Mesendoderm (in vitro differentiated cells): ENCODE results near the gene RNF144A.

Experiments used
- DNase-seq: peaks from one replicate; pipeline ENCODE4 v3.0.0; 2013
- H2AK5ac ChIP-seq: 2 replicates; pipeline ENCODE4 v1.6.1; 2013; ENCODE audit warnings: low read length, inconsistent platforms
- H2BK120ac ChIP-seq: 2 replicates; pipeline ENCODE4 v1.6.1; 2013; ENCODE audit warnings: low read depth, mild to moderate bottlenecking, low read length, moderate library complexity, mixed read lengths
- H2BK15ac ChIP-seq: replicated peaks from 2 replicates; pipeline ENCODE4 v1.6.1; 2013; ENCODE audit warnings: low read depth, mild to moderate bottlenecking, moderate library complexity
- H2BK5ac ChIP-seq: 2 replicates; pipeline ENCODE4 v1.6.1; 2013; ENCODE audit warnings: low read length, inconsistent platforms
- H3K18ac ChIP-seq: 2 replicates; pipeline ENCODE4 v1.6.1; 2013; ENCODE audit warnings: mild to moderate bottlenecking, low read length, mixed read lengths
- H3K23ac ChIP-seq: one replicate; pipeline ENCODE4 v1.6.1; 2013; ENCODE audit warnings: low read length
- H3K27ac ChIP-seq: 2 replicates; pipeline ENCODE4 v1.5.1; 2013; ENCODE audit warnings: low read depth, mild to moderate bottlenecking, inconsistent platforms, low read length, moderate library complexity
- H3K27me3 ChIP-seq: 2 replicates; pipeline ENCODE4 v1.6.1; 2013; ENCODE audit warnings: low read length, control low read depth, mild to moderate bottlenecking, inconsistent platforms; ENCODE audit not compliant: insufficient read depth, poor library complexity
- H3K36me3 ChIP-seq: 2 replicates; pipeline ENCODE4 v1.6.1; 2013; ENCODE audit warnings: low read length, inconsistent platforms; ENCODE audit not compliant: control insufficient read depth, insufficient read depth
- H3K4ac ChIP-seq: one replicate; pipeline ENCODE4 v1.6.1; 2013; ENCODE audit warnings: low read depth, mild to moderate bottlenecking, low read length, moderate library complexity
- H3K4me1 ChIP-seq: 2 replicates; pipeline ENCODE4 v1.6.1; 2013; ENCODE audit warnings: low read depth, low read length, inconsistent platforms; ENCODE audit not compliant: control insufficient read depth
- H3K4me2 ChIP-seq: 2 replicates; pipeline ENCODE4 v1.6.1; 2013; ENCODE audit warnings: low read length
- H3K4me3 ChIP-seq: 2 replicates; pipeline ENCODE4 v1.5.1; 2013; ENCODE audit warnings: mild to moderate bottlenecking, low read length
- H3K56ac ChIP-seq: one replicate; pipeline ENCODE4 v1.6.1; 2013; ENCODE audit warnings: low read length
- H3K79me1 ChIP-seq: 2 replicates; pipeline ENCODE4 v1.6.1; 2013; ENCODE audit warnings: low read length, inconsistent platforms
- H3K79me2 ChIP-seq: 2 replicates; pipeline ENCODE4 v1.6.1; 2013; ENCODE audit warnings: mild to moderate bottlenecking, low read length; ENCODE audit not compliant: control insufficient read depth, insufficient read depth
- H3K9ac ChIP-seq: 2 replicates; pipeline ENCODE4 v1.6.1; 2013; ENCODE audit warnings: low read length, inconsistent platforms
- H4K5ac ChIP-seq: one replicate; pipeline ENCODE4 v1.6.1; 2013; ENCODE audit warnings: low read length
- H4K8ac ChIP-seq: one replicate; pipeline ENCODE4 v1.6.1; 2013; ENCODE audit warnings: low read depth, mild to moderate bottlenecking, control low read depth, low read length, moderate library complexity
- WGBS: extraction: QIAGEN DNeasy Blood & Tissue Kit; methylation state at CpG from one replicate; pipeline ENCODE4 v1.1.7; 2013; ENCODE audit warnings: low lambda C conversion rate, missing lambda C conversion rate; ENCODE audit not compliant: insufficient coverage; ENCODE audit errors: extremely low coverage; 5-methylcytosine and 5-hydroxymethylcytosine counted together

RNF144A gene

GRCh38 chr2:7061450-7061789, 144.2 kb downstream of the RNF144A start:
- Histone ChIP-seq H2AK5ac (no peak overlapping the region), H3K4me1 (no peaks in the 10 kb centered on the region), H3K9ac (no peak overlapping the region), H3K23ac (no peak overlapping the region), H2BK15ac (no peak overlapping the region), H4K5ac (no peak overlapping the region), H3K4me3 (no peak overlapping the region), H3K79me1 (no peaks in the 10 kb centered on the region), H2BK120ac (no peak overlapping the region), H3K4ac (no peak overlapping the region), H3K79me2 (no peaks in the 10 kb centered on the region), H3K4me2 (no peak overlapping the region), H2BK5ac (no peak overlapping the region), H4K8ac (no peak overlapping the region), H3K56ac (no peak overlapping the region), H3K27me3 (no peaks in the 10 kb centered on the region), H3K36me3 (no peaks in the 10 kb centered on the region), H3K18ac (no peak overlapping the region), H3K27ac (no peak overlapping the region)
- DNase-seq: no peak
- WGBS: no CpG with 5 or more reads among the region's 3 CpGs

GRCh38 chr2:7061921-7062320, 144.7 kb downstream of the RNF144A start:
- H3K4me3 ChIP-seq: no peak overlapping the region
- no peak overlapping the region for H3K9ac ChIP-seq
- no peak overlapping the region for H3K27ac ChIP-seq
- no peak overlapping the region for H4K5ac ChIP-seq
- no peak overlapping the region for H3K56ac ChIP-seq
- no peaks in the 10 kb centered on the region for H3K4me1 ChIP-seq
- H3K79me1 ChIP-seq: no peaks in the 10 kb centered on the region
- H3K79me2 ChIP-seq: no peaks in the 10 kb centered on the region
- no peaks in the 10 kb centered on the region for H3K27me3 ChIP-seq
- no peaks in the 10 kb centered on the region for H3K36me3 ChIP-seq
- no peak overlapping the region for H3K4me2 ChIP-seq
- no peak overlapping the region for H2BK120ac ChIP-seq
- H2BK5ac ChIP-seq: no peak overlapping the region
- no peak for DNase-seq
- no peak overlapping the region for H3K23ac ChIP-seq
- no CpG with 5 or more reads among the region's 3 CpGs for WGBS
- no peak overlapping the region for H3K18ac ChIP-seq
- H2AK5ac ChIP-seq: no peak overlapping the region
- no peak overlapping the region for H3K4ac ChIP-seq
- no peak overlapping the region for H4K8ac ChIP-seq
- no peak overlapping the region for H2BK15ac ChIP-seq

- no CpG with 5 or more reads among the region's 3 CpGs for WGBS
- Histone ChIP-seq H3K4me1 (no peaks in the 10 kb centered on the region), H4K5ac (no peak overlapping the region), H2BK5ac (no peak overlapping the region), H3K4ac (no peak overlapping the region), H3K23ac (no peak overlapping the region), H3K9ac (no peak overlapping the region), H3K18ac (no peak overlapping the region), H2BK15ac (no peak overlapping the region), H3K56ac (no peak overlapping the region), H3K79me1 (no peaks in the 10 kb centered on the region), H3K27ac (no peak overlapping the region), H3K36me3 (no peaks in the 10 kb centered on the region), H3K79me2 (no peaks in the 10 kb centered on the region), H3K4me2 (no peak overlapping the region), H2AK5ac (no peak overlapping the region), H4K8ac (no peak overlapping the region), H3K27me3 (no peaks in the 10 kb centered on the region), H3K4me3 (no peak overlapping the region), H2BK120ac (no peak overlapping the region)
- DNase-seq: no peak
Measured at GRCh38 chr2:7063789-7064188, 146.6 kb downstream of the RNF144A start.

- WGBS: no CpG with 5 or more reads among the region's 5 CpGs
- Histone ChIP-seq H3K27ac (no peak overlapping the region), H4K5ac (no peak overlapping the region), H2BK120ac (no peak overlapping the region), H3K36me3 (no peaks in the 10 kb centered on the region), H2BK5ac (no peak overlapping the region), H3K23ac (no peak overlapping the region), H3K4me2 (no peak overlapping the region), H4K8ac (no peak overlapping the region), H3K79me2 (no peaks in the 10 kb centered on the region), H2AK5ac (no peak overlapping the region), H3K18ac (no peak overlapping the region), H3K56ac (no peak overlapping the region), H3K9ac (no peak overlapping the region), H2BK15ac (no peak overlapping the region), H3K4ac (no peak overlapping the region), H3K4me3 (no peak overlapping the region), H3K79me1 (no peaks in the 10 kb centered on the region), H3K27me3 (no peaks in the 10 kb centered on the region), H3K4me1 (no peaks in the 10 kb centered on the region)
- DNase-seq: no peak
Measured at GRCh38 chr2:7068457-7068856, 151.2 kb downstream of the RNF144A start.

GRCh38 chr2:7070483-7070882, 153.3 kb downstream of the RNF144A start:
- Histone ChIP-seq H3K4me2 (no peak overlapping the region), H4K5ac (no peak overlapping the region), H3K4me3 (no peak overlapping the region), H3K36me3 (no peaks in the 10 kb centered on the region), H2BK15ac (no peak overlapping the region), H3K79me2 (no peaks in the 10 kb centered on the region), H2BK5ac (no peak overlapping the region), H3K27ac (no peak overlapping the region), H4K8ac (no peak overlapping the region), H3K9ac (no peak overlapping the region), H3K79me1 (no peaks in the 10 kb centered on the region), H3K56ac (no peak overlapping the region), H3K4me1 (no peaks in the 10 kb centered on the region), H3K4ac (no peak overlapping the region), H2BK120ac (no peak overlapping the region), H3K23ac (no peak overlapping the region), H3K18ac (no peak overlapping the region), H3K27me3 (no peaks in the 10 kb centered on the region), H2AK5ac (no peak overlapping the region)
- no peak for DNase-seq
- WGBS: no CpG with 5 or more reads among the region's 5 CpGs

- no peak overlapping the region for H4K8ac ChIP-seq
- H3K36me3 ChIP-seq: no peaks in the 10 kb centered on the region
- no peak overlapping the region for H4K5ac ChIP-seq
- H3K18ac ChIP-seq: no peak overlapping the region
- no peak overlapping the region for H3K4me3 ChIP-seq
- H3K56ac ChIP-seq: no peak overlapping the region
- DNase-seq: no peak
- H3K4ac ChIP-seq: no peak overlapping the region
- no peaks in the 10 kb centered on the region for H3K79me2 ChIP-seq
- H3K27ac ChIP-seq: no peak overlapping the region
- H2AK5ac ChIP-seq: no peak overlapping the region
- H3K9ac ChIP-seq: no peak overlapping the region
- H3K4me1 ChIP-seq: no peaks in the 10 kb centered on the region
- H2BK5ac ChIP-seq: no peak overlapping the region
- H3K4me2 ChIP-seq: no peak overlapping the region
- no peak overlapping the region for H3K23ac ChIP-seq
- H3K79me1 ChIP-seq: no peaks in the 10 kb centered on the region
- H2BK15ac ChIP-seq: no peak overlapping the region
- H2BK120ac ChIP-seq: no peak overlapping the region
- H3K27me3 ChIP-seq: no peaks in the 10 kb centered on the region
- no CpG with 5 or more reads among the region's 6 CpGs for WGBS
Measured at GRCh38 chr2:7071154-7071553, 153.9 kb downstream of the RNF144A start.
